Uterus (tissue), 2 donors: ENCODE measurements around the gene KCNT2.

ENCODE experiments used
- CTCF ChIP-seq, 4 experiments: fragments of 200-600 bp in 2 of 4; fragments of 450-650 bp in 2 of 4; sonication (generic) in 2 of 4; IDR thresholded peaks; one replicate each; pipeline ENCODE4 v1.5.1; 2016 to 2019; ENCODE audit warnings: antibody characterized with exemption in 4 of 4, mild to moderate bottlenecking in 2 of 4, moderate library complexity in 1 of 4
- POLR2A ChIP-seq, 2 donors: fragments of 450-650 bp; IDR thresholded peaks; one replicate each; pipeline ENCODE4 v1.6.1; 2016; ENCODE audit warnings: antibody characterized with exemption in 2 of 2, mild to moderate bottlenecking in 1 of 2, moderate library complexity in 1 of 2

DNA sequence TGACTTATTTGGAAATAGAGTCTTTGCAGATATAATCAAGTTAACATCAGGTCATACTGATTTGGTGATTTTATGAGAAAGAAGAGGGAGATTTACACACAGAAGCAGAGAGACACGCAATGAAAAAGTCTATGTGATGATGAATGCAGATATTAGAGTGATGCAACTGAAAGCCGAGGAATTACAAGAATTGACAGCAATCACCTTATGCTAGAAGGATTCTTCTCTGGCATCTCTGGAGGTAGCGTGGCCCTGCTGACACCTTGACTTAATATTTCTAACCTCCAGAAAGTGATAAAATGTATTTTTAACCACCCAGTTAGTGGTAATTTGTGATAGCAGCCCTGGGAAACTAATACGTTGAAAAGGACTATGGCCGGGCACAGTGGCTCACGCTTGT is 29.4 kb upstream of the KCNT2 start:
- TF ChIP-seq CTCF (IDR thresholded peaks at IDR 0.05) (no peak), POLR2A (IDR thresholded peaks at IDR 0.05) (no peak)
